Measurements from ENCODE around the gene RAMP3.

DNA sequence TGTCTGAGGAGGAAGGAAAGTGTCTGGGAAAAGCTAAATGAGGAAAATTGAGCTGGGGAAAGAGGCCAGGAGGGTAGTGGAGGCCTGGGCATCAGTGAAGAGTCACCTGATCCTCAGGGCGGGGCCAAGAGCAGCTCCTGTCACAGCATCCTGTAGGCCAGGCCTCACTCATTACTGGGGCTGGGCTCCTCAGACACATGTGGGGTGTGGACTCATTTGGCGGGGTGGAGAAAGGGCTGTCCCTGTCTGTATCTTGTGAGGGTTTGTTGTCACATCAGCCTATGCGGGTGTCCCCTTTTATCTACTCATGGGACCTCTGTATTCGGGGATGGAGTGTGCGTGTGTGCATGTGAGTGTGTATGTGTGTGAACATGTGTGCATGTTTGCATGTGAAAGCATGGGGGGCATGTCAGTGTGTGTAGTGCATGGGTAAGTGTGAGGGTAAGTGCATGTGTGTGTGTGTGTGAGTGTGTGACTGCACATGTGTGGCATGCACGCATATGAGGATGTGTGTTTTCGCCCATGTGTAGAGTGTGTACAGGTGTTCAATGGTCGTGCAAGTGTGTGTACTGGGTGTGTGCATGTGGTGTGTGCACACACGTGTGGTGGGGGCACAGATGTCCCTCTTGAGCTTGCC is 67.8 kb downstream of the RAMP3 start:
- no peak for TF ChIP-seq POLR2AphosphoS5 (IDR thresholded peaks at IDR 0.05; ENCODE audit: low read depth, low read length)
- TF ChIP-seq, protein P1, sequence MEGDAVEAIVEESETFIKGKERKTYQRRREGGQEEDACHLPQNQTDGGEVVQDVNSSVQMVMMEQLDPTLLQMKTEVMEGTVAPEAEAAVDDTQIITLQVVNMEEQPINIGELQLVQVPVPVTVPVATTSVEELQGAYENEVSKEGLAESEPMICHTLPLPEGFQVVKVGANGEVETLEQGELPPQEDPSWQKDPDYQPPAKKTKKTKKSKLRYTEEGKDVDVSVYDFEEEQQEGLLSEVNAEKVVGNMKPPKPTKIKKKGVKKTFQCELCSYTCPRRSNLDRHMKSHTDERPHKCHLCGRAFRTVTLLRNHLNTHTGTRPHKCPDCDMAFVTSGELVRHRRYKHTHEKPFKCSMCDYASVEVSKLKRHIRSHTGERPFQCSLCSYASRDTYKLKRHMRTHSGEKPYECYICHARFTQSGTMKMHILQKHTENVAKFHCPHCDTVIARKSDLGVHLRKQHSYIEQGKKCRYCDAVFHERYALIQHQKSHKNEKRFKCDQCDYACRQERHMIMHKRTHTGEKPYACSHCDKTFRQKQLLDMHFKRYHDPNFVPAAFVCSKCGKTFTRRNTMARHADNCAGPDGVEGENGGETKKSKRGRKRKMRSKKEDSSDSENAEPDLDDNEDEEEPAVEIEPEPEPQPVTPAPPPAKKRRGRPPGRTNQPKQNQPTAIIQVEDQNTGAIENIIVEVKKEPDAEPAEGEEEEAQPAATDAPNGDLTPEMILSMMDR (IDR thresholded peaks at IDR 0.05): no peak

Data from Panc1 (cell line).